Chondrocyte (in vitro differentiated cells): ENCODE results near the gene SMPDL3A. TPM values are rescaled to one million over a fixed set of nuclear protein-coding genes. Genes with fewer than 3 reads are reported as not detected.
A peak's percentile ranks its signal among the peaks of the same experiment; 100 is the strongest.
"Not testable (repeated sequence)": the region's sequence is repeated elsewhere in the genome, so short reads cannot be mapped to it uniquely, and the experiment has no call there.

Experiments
- DNase-seq: peaks from one replicate; pipeline ENCODE4 v3.0.0; 2021; ENCODE audit warnings: mixed read lengths, low spot score
- H3K27ac Mint-ChIP-seq: one replicate; pipeline ENCODE4 v1.8.0; 2021; ENCODE audit warnings: mild to moderate bottlenecking, moderate library complexity, mixed read lengths; ENCODE audit not compliant: unreplicated experiment
- H3K27me3 Mint-ChIP-seq: 2 replicates; pipeline ENCODE4 v1.8.0; 2021; ENCODE audit warnings: low read depth, mixed read lengths
- H3K36me3 Mint-ChIP-seq: 2 replicates; pipeline ENCODE4 v1.8.0; 2021; ENCODE audit warnings: low read depth, mixed read lengths
- H3K4me1 Mint-ChIP-seq: 2 replicates; pipeline ENCODE4 v1.8.0; 2021; ENCODE audit warnings: low read depth, mild to moderate bottlenecking, mixed read lengths
- H3K4me3 Mint-ChIP-seq: one replicate; pipeline ENCODE4 v1.8.0; 2021; ENCODE audit warnings: mild to moderate bottlenecking, moderate library complexity, mixed read lengths; ENCODE audit not compliant: unreplicated experiment
- H3K9me3 Mint-ChIP-seq: 2 replicates; pipeline ENCODE4 v1.8.0; 2021; ENCODE audit warnings: low read depth, mixed read lengths
- CTCF ChIP-seq: fragments of 200-600 bp; sonication (generic); IDR thresholded peaks from 2 replicates; pipeline ENCODE4 v1.5.0; 2021; ENCODE audit warnings: antibody characterized with exemption, mild to moderate bottlenecking, moderate library complexity
- long read RNA-seq: library from polyadenylated mRNA; stranded (forward); transcript quantifications from one replicate; pipeline ENCODE4 v2.0.0, GENCODE V29; 2021
- total RNA-seq: library from RNA; stranded (reverse); gene quantifications from 3 replicates; pipeline ENCODE4 v1.2.1, GENCODE V29; 2021

Gene SMPDL3A
- total RNA-seq: 8.2 to 9.1 TPM (median 8.7 TPM) in 3 replicates
- long read RNA-seq, transcript SMPDL3A-201 (8 exons, 1,851 nt): major isoform, 16 of 23 reads
- long read RNA-seq, partial matches to known transcripts: 1 of 23 reads
- long read RNA-seq, other reads (novel, unspliced or antisense): 3 of 23 reads

GRCh38 chr6:122789182-122790027, at the start of gene SMPDL3A:
SMPDL3A (plus strand) TSS chr6:122789258; CDS start chr6:122789347, 89 bp downstream.
- Mint-ChIP-seq H3K27me3 (no peaks in the 10 kb centered on the region), H3K4me3 (peak within 1 kb of the TSS; percentile 94), H3K9me3 (no peaks in the 10 kb centered on the region), H3K36me3 (no peaks in the 10 kb centered on the region), H3K4me1 (peaks cover 32% of the 10 kb centered on the region), H3K27ac (peak within 1 kb of the TSS; percentile 97)
- peak; percentile 83 for TF ChIP-seq CTCF
- DNase-seq: peak; percentile 94

- DNase-seq: no peak
- Mint-ChIP-seq H3K27me3 (no peaks in the 10 kb centered on the region), H3K4me1 (peaks cover 6% of the 10 kb centered on the region), H3K27ac (no peak overlapping the region), H3K4me3 (no peak overlapping the region), H3K36me3 (no peaks in the 10 kb centered on the region), H3K9me3 (no peaks in the 10 kb centered on the region)
- no peak for TF ChIP-seq CTCF
Measured at GRCh38 chr6:122740091-122740490, 49.0 kb upstream of the SMPDL3A start.

- Mint-ChIP-seq H3K27me3 (no peaks in the 10 kb centered on the region), H3K4me3 (no peak overlapping the region), H3K9me3 (no peaks in the 10 kb centered on the region), H3K36me3 (no peaks in the 10 kb centered on the region), H3K4me1 (peaks cover 6% of the 10 kb centered on the region), H3K27ac (no peak overlapping the region)
- TF ChIP-seq CTCF: no peak
- DNase-seq: no peak
Measured at GRCh38 chr6:122740936-122741335, 48.1 kb upstream of the SMPDL3A start.

DNA sequence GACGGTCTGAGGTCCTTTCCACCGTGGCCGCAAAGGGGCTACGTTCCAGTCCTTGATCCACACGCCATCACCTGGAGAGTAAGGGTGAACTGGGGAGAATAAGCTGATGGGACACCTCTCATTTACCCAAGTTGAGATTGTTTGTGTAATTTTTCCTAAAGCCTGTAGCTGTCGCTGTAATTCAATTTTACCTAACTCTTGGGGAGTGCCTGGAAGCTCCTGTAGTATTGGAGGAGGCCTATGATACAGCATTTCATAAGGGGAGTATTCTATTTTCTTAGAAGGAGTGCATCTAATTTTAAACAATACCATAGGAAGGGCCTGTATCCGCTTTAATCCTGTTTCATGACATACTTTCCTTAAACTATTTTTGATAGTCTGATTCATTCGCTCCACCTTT, 44.8 kb upstream of the SMPDL3A start:
- H3K4me3 Mint-ChIP-seq, H3K27me3 Mint-ChIP-seq, H3K9me3 Mint-ChIP-seq, DNase-seq, H3K4me1 Mint-ChIP-seq, H3K27ac Mint-ChIP-seq, H3K36me3 Mint-ChIP-seq: not testable (repeated sequence)
- peak; percentile 70 for TF ChIP-seq CTCF

DNA sequence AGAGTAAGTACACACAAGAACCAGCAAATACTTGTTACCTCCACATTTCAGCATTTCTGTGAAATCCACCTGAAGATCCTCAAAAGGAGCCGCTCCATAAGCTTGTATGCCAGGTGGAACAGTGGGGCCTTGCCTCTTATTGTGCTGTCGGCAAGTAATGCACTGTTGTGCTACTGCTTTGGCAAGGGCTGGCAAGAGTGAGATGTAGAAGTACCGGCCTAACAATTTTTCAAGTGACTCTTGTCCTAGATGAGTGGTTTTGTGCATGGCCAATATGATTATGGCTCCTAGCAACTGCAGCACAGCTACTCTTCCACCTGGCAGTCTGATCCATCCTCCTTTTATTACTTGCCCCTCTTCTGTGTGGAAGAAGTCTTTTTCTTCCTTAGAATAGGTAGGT, 44.2 kb upstream of the SMPDL3A start:
- H3K9me3 Mint-ChIP-seq, H3K4me3 Mint-ChIP-seq, H3K36me3 Mint-ChIP-seq, H3K27me3 Mint-ChIP-seq, H3K4me1 Mint-ChIP-seq, DNase-seq, H3K27ac Mint-ChIP-seq: not testable (repeated sequence)

- no peak for DNase-seq
- H3K4me1 Mint-ChIP-seq: peaks cover 6% of the 10 kb centered on the region
- H3K9me3 Mint-ChIP-seq: no peaks in the 10 kb centered on the region
- no peaks in the 10 kb centered on the region for H3K27me3 Mint-ChIP-seq
- no peak overlapping the region for H3K27ac Mint-ChIP-seq
- no peak for TF ChIP-seq CTCF
- no peak overlapping the region for H3K4me3 Mint-ChIP-seq
- peaks cover 2% of the 10 kb centered on the region for H3K36me3 Mint-ChIP-seq
Measured at GRCh38 chr6:122746688-122747087, 42.4 kb upstream of the SMPDL3A start.
